Skin epidermis (tissue), 12 donors: Measurements from ENCODE around the gene SDK2.

ENCODE experiments used
- H3K27ac ChIP-seq, 21 experiments: fragments of 200-600 bp; sonication (generic) in 11 of 21; one replicate each; pipeline ENCODE4 v1.5.0; 2020; ENCODE audit warnings: mild to moderate bottlenecking in 3 of 21, inconsistent platforms in 2 of 21, moderate library complexity in 2 of 21
- H3K4me3 ChIP-seq, 7 experiments: fragments of 200-600 bp; sonication (generic) in 2 of 7; one replicate each; pipeline ENCODE4 v1.5.0; 2020; ENCODE audit warnings: inconsistent platforms in 2 of 7, mild to moderate bottlenecking in 2 of 7, moderate library complexity in 1 of 7

The SDK2 gene

GRCh38 chr17:73365906-73366623 is 278.2 kb downstream of the SDK2 start:
- Histone ChIP-seq H3K27ac (peak overlapping the region in 12 of 21 experiments; percentile 2 to 70 (median 43)), H3K4me3 (no peak overlapping the region)

GRCh38 chr17:73365301-73365874 is 278.9 kb downstream of the SDK2 start:
- Histone ChIP-seq H3K4me3 (no peak overlapping the region), H3K27ac (peak overlapping the region in 12 of 21 experiments; percentile 2 to 70 (median 43))

- no peak overlapping the region for H3K27ac ChIP-seq
- H3K4me3 ChIP-seq = no peak overlapping the region
Observed at GRCh38 chr17:73364155-73364522, 280.1 kb downstream of the SDK2 start.

GRCh38 chr17:73363442-73364154 is 280.6 kb downstream of the SDK2 start:
- Histone ChIP-seq H3K27ac (no peak overlapping the region), H3K4me3 (no peak overlapping the region)

GRCh38 chr17:73362697-73363096 is 281.5 kb downstream of the SDK2 start:
- H3K27ac ChIP-seq = no peak overlapping the region
- no peak overlapping the region for H3K4me3 ChIP-seq

GRCh38 chr17:73360961-73361761 is 283.1 kb downstream of the SDK2 start:
- H3K4me3 ChIP-seq = no peak overlapping the region
- H3K27ac ChIP-seq = no peak overlapping the region

GRCh38 chr17:73359987-73360410 is 284.2 kb downstream of the SDK2 start:
- Histone ChIP-seq H3K4me3 (no peak overlapping the region), H3K27ac (peak overlapping the region in 1 of 21 experiments; percentile 34)

- no peak overlapping the region for H3K4me3 ChIP-seq
- H3K27ac ChIP-seq = no peak overlapping the region
Observed at GRCh38 chr17:73359352-73359751, 284.9 kb downstream of the SDK2 start.

GRCh38 chr17:73358668-73359067 is 285.6 kb downstream of the SDK2 start:
- Histone ChIP-seq H3K27ac (no peak overlapping the region), H3K4me3 (no peak overlapping the region)

- Histone ChIP-seq H3K27ac (no peak overlapping the region), H3K4me3 (no peak overlapping the region)
Observed at GRCh38 chr17:73357981-73358380, 286.3 kb downstream of the SDK2 start.

- H3K27ac ChIP-seq = no peak overlapping the region
- H3K4me3 ChIP-seq = no peak overlapping the region
Observed at GRCh38 chr17:73357318-73357717, 286.9 kb downstream of the SDK2 start.

- H3K27ac ChIP-seq = no peak overlapping the region
Observed at GRCh38 chr17:73356561-73357170, 287.6 kb downstream of the SDK2 start.

GRCh38 chr17:73354423-73355284 is 289.6 kb downstream of the SDK2 start:
- H3K4me3 ChIP-seq = no peak overlapping the region
- H3K27ac ChIP-seq = no peak overlapping the region

More at GRCh38 chr17:73356561-73357170, 287.6 kb downstream of the SDK2 start:
- H3K4me3 ChIP-seq = no peak overlapping the region

- Histone ChIP-seq H3K27ac (no peak overlapping the region), H3K4me3 (no peak overlapping the region)
Observed at GRCh38 chr17:73352261-73352660, 292.0 kb downstream of the SDK2 start.

GRCh38 chr17:73351764-73352163 is 292.5 kb downstream of the SDK2 start:
- Histone ChIP-seq H3K4me3 (no peak overlapping the region), H3K27ac (no peak overlapping the region)

- Histone ChIP-seq H3K27ac (no peak overlapping the region), H3K4me3 (no peak overlapping the region)
Observed at GRCh38 chr17:73350864-73351263, 293.4 kb downstream of the SDK2 start.

- Histone ChIP-seq H3K27ac (peak overlapping the region in 4 of 21 experiments; percentile 3 to 69 (median 46)), H3K4me3 (no peak overlapping the region)
Observed at GRCh38 chr17:73349647-73350046, 294.6 kb downstream of the SDK2 start.

GRCh38 chr17:73349138-73349537 is 295.1 kb downstream of the SDK2 start:
- Histone ChIP-seq H3K4me3 (no peak overlapping the region), H3K27ac (peak overlapping the region in 8 of 21 experiments; percentile 10 to 69 (median 46))

- Histone ChIP-seq H3K4me3 (no peak overlapping the region), H3K27ac (peak overlapping the region in 7 of 21 experiments; percentile 14 to 69 (median 55))
Observed at GRCh38 chr17:73348829-73349095, 295.5 kb downstream of the SDK2 start.
